GM13977 (cell line): ENCODE results near the gene MAST4.

ENCODE experiments used
- DNase-seq: peaks from one replicate; pipeline ENCODE4 v3.0.0; 2012; ENCODE audit warnings: low spot score
- CTCF ChIP-seq: IDR thresholded peaks from 2 replicates; pipeline ENCODE4 v1.5.1; 2012; ENCODE audit warnings: mild to moderate bottlenecking, control low read depth; ENCODE audit not compliant: insufficient read depth; ENCODE audit errors: extremely low read depth, missing control alignments
- in situ Hi-C: fragments of 300-500 bp; cut with MboI; formaldehyde crosslinking; loops from one replicate; pipeline ENCODE4 v1.12.0; 2022; ENCODE audit warnings: low sequenced_read_pairs, low pct_unique_long_range_greater_than_20kb, mixed read lengths, inconsistent platforms; ENCODE audit not compliant: unreplicated experiment

MAST4 gene

GRCh38 chr5:66620711-66621110 lies 24.5 kb downstream of the MAST4 start:
- TF ChIP-seq CTCF: no peak
- no peak for DNase-seq

GRCh38 chr5:66621146-66621545 lies 25.0 kb downstream of the MAST4 start:
- in situ Hi-C loops: loop anchor here (10.0 kb wide), 1 partner anchor 84 kb away; no protein-coding TSS in a partner anchor
- no peak for DNase-seq
- TF ChIP-seq CTCF: no peak

More at GRCh38 chr5:66620711-66621110, 24.5 kb downstream of the MAST4 start:
- in situ Hi-C loops: loop anchor here (10.0 kb wide), 1 partner anchor 84 kb away; no protein-coding TSS in a partner anchor

GRCh38 chr5:66621736-66622135 lies 25.5 kb downstream of the MAST4 start:
- in situ Hi-C loops: loop anchor here (10.0 kb wide), 1 partner anchor 83 kb away; no protein-coding TSS in a partner anchor

GRCh38 chr5:66628561-66628960 lies 32.4 kb downstream of the MAST4 start:
- in situ Hi-C loops: loop anchor here (10.0 kb wide), 1 partner anchor 76 kb away; no protein-coding TSS in a partner anchor
- no peak for TF ChIP-seq CTCF

More at GRCh38 chr5:66621736-66622135, 25.5 kb downstream of the MAST4 start:
- DNase-seq: no peak
- no peak for TF ChIP-seq CTCF

GRCh38 chr5:66629446-66629845 lies 33.3 kb downstream of the MAST4 start:
- no peak for DNase-seq
- in situ Hi-C loops: loop anchor here (10.0 kb wide), 1 partner anchor 75 kb away; no protein-coding TSS in a partner anchor
- TF ChIP-seq CTCF: no peak

More at GRCh38 chr5:66628561-66628960, 32.4 kb downstream of the MAST4 start:
- no peak for DNase-seq

GRCh38 chr5:66633754-66634153 lies 37.6 kb downstream of the MAST4 start:
- TF ChIP-seq CTCF: no peak
- in situ Hi-C loops: no loop called here
- DNase-seq: no peak
